HG03378 (cell line): ENCODE data around the gene PTPRO.

ENCODE experiments used
- ATAC-seq: cut with Tn5 transposase; IDR thresholded peaks from one replicate; pipeline ENCODE4 v1.9.1; 2021; ENCODE audit warnings: mild to moderate bottlenecking, moderate library complexity; ENCODE audit not compliant: unreplicated experiment

PTPRO gene

GRCh38 chr12:15522574-15523187 lies 200.4 kb downstream of the PTPRO start:
- no peak for ATAC-seq

- no peak for ATAC-seq
These were observed 203.1 kb downstream of the PTPRO start for GRCh38 chr12:15525441-15525840.

GRCh38 chr12:15526033-15526432 lies 203.7 kb downstream of the PTPRO start:
- ATAC-seq, result peak; percentile 100

GRCh38 chr12:15527201-15528080 lies 205.1 kb downstream of the PTPRO start:
- no peak for ATAC-seq

- no peak for ATAC-seq
These were observed 206.4 kb downstream of the PTPRO start for GRCh38 chr12:15528666-15529065.

- ATAC-seq, result no peak
These were observed 208.1 kb downstream of the PTPRO start for GRCh38 chr12:15530361-15530760.

GRCh38 chr12:15532364-15532977 lies 210.2 kb downstream of the PTPRO start:
- ATAC-seq, result peak; percentile 80

- ATAC-seq, result peak; percentile 70
These were observed 212.0 kb downstream of the PTPRO start for GRCh38 chr12:15534322-15534721.

GRCh38 chr12:15534874-15535273 lies 212.6 kb downstream of the PTPRO start:
- no peak for ATAC-seq

- no peak for ATAC-seq
These were observed 213.1 kb downstream of the PTPRO start for GRCh38 chr12:15535352-15535781.

GRCh38 chr12:15536446-15536845 lies 214.1 kb downstream of the PTPRO start:
- ATAC-seq, result no peak

- ATAC-seq, result no peak
These were observed 216.6 kb downstream of the PTPRO start for GRCh38 chr12:15538881-15539280.

GRCh38 chr12:15540005-15540404 lies 217.7 kb downstream of the PTPRO start:
- ATAC-seq, result no peak

GRCh38 chr12:15540469-15540872 lies 218.2 kb downstream of the PTPRO start:
- no peak for ATAC-seq

GRCh38 chr12:15541996-15542631 lies 219.8 kb downstream of the PTPRO start:
- no peak for ATAC-seq

- ATAC-seq, result no peak
These were observed 221.0 kb downstream of the PTPRO start for GRCh38 chr12:15543347-15543746.

GRCh38 chr12:15544589-15544988 lies 222.3 kb downstream of the PTPRO start:
- no peak for ATAC-seq

GRCh38 chr12:15545334-15545733 lies 223.0 kb downstream of the PTPRO start:
- no peak for ATAC-seq

GRCh38 chr12:15546102-15546701 lies 223.9 kb downstream of the PTPRO start:
- peak; percentile 85 for ATAC-seq

GRCh38 chr12:15547063-15547462 lies 224.8 kb downstream of the PTPRO start:
- no peak for ATAC-seq

GRCh38 chr12:15547691-15548090 lies 225.4 kb downstream of the PTPRO start:
- no peak for ATAC-seq
